Endothelial cell of hepatic sinusoid (primary cell): ENCODE measurements around the gene PLEKHO2.
"Not testable (repeated sequence)": the region's sequence is repeated elsewhere in the genome, so short reads cannot be mapped to it uniquely, and the experiment has no call there.

Experiments used
- in situ Hi-C: cut with HindIII; loops from 2 replicates; pipeline ENCODE4 v1.10.0; 2017; ENCODE audit warnings: low sequenced_read_pairs

Gene PLEKHO2, protein sequence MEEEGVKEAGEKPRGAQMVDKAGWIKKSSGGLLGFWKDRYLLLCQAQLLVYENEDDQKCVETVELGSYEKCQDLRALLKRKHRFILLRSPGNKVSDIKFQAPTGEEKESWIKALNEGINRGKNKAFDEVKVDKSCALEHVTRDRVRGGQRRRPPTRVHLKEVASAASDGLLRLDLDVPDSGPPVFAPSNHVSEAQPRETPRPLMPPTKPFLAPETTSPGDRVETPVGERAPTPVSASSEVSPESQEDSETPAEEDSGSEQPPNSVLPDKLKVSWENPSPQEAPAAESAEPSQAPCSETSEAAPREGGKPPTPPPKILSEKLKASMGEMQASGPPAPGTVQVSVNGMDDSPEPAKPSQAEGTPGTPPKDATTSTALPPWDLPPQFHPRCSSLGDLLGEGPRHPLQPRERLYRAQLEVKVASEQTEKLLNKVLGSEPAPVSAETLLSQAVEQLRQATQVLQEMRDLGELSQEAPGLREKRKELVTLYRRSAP

GRCh38 chr15:64841344-64842095 is at the start of gene PLEKHO2:
PLEKHO2 (plus strand) TSS chr15:64841915; CDS start chr15:64842017, 102 bp downstream.
- in situ Hi-C loops, result no loop called here

DNA sequence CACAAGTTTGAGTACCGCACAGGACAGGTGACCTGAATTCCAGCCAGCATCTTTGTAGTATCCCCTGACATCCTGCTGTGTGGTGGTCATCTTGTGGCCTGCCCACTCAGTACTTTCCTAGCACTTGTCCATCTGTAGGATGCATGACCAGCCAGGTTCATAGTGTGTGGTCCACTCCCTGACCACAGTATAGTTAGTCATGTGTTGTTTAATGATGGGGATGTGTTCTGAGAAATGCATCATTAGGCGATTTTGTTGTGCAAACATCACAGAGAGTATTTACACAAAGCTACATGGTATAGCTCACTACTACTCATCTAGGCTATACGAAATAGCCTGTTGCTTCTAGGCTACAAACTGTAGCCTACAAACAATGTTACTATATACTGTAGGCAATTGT is 49.4 kb upstream of the PLEKHO2 start:
- in situ Hi-C loops, result no loop called here

DNA sequence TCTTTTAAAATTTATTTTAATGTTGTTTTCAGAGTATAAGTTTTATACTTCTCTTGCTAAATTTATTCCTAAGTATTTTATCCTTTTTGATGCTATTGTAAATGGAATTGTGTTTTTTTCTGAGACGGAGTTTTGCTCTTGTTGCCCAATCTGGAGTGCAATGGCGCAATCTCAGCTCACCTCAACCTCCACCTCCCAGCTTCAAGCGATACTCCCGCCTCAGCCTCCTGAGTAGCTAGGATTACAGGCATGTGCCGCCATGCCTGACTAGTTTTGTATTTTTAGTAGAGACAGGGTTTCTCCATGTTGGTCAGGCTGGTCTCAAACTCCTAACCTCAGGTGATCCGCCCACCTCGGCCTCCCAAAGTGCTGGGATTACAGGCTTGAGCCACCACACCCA is 46.4 kb upstream of the PLEKHO2 start:
- in situ Hi-C loops, result not testable (repeated sequence)

GRCh38 chr15:64795921-64796320 is 45.8 kb upstream of the PLEKHO2 start:
- in situ Hi-C loops, result not testable (repeated sequence)

DNA sequence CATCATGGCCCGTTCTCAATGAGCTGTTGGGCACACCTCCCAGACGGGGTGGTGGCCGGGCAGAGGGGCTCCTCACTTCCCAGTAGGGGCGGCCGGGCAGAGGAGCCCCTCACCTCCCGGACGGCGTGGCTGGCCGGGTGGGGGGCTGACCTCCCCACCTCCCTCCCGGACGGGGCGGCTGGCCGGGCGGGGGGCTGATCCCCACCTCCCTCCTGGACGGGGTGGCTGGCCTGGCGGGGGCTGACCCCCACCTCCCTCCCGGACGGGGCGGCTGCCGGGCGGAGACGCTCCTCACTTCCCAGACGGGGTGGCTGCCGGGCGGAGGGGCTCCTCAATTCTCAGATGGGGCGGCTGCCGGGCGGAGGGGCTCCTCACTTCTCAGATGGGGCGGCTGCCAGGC is 42.8 kb upstream of the PLEKHO2 start:
- in situ Hi-C loops, result not testable (repeated sequence)

DNA sequence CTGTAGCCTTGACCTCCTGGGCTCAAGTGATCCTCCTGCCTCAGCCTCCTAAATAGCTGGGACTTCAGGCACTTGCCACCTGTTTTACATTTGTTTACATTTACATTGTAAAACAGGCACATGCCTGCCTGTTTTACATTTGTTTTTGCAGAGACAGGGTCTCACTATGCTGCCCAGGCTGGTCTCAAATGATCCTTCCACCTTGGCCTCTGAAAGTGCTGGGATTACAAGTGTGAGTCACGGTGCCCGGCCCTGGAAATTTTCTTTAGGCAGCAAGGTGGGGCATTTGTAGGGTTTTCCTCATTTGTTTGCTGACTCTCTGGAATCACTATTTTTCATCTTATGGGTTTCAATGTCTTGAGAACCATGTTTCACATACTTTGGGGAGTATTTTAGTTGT is 41.2 kb upstream of the PLEKHO2 start:
- in situ Hi-C loops, result loop anchor here (5.0 kb wide), 1 partner anchor 78 kb away; no protein-coding TSS in a partner anchor

GRCh38 chr15:64803526-64803925 is 38.2 kb upstream of the PLEKHO2 start:
- in situ Hi-C loops, result loop anchor here (5.0 kb wide), 1 partner anchor 81 kb away; no protein-coding TSS in a partner anchor

DNA sequence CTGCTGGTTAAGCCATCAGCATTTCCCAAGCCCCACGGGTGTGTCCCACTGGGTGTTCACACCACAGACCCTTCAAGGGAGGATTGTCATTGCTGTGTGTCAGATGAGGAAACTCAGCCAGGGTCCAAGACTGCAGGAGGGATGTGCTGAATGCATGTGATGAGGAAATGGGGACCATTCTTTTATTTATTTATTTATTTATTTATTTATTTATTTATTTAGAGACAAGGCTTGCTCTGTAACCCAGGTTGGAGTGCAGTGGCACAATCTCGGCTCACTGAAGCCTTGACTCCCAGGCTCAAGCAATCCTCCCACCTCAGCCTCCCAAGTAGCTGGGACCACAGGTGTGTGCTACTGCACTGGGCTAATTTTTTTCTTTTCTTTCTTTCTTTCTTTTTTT is 37.1 kb upstream of the PLEKHO2 start:
- in situ Hi-C loops, result loop anchor here (5.0 kb wide), 1 partner anchor 82 kb away; no protein-coding TSS in a partner anchor

GRCh38 chr15:64806509-64806908 is 35.2 kb upstream of the PLEKHO2 start:
- in situ Hi-C loops, result no loop called here

GRCh38 chr15:64807051-64807749 is 34.5 kb upstream of the PLEKHO2 start:
- in situ Hi-C loops, result no loop called here

DNA sequence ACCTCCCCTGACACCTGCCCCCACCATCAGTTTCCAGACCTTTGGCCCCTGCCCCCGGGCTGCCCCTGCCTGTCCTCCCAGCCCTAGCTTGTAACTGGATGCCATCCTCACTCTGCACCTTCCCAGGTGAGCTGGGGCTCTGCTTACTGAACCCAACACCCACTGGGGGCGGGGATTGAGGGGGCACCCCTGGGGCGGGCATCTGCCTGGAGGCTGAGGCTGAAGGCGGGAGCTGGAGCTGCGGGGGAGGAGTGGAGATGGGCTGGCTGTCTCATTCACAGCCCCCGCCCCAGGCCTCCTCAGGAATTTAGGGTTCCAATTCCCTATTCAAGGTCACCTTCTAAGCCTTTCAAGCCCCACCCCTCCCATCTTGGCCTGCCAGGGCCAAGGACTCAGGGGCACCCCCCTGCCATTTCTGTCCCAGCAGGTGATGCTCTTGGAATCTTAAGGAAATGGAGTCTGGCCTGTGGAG is 33.9 kb upstream of the PLEKHO2 start:
- in situ Hi-C loops, result no loop called here

DNA sequence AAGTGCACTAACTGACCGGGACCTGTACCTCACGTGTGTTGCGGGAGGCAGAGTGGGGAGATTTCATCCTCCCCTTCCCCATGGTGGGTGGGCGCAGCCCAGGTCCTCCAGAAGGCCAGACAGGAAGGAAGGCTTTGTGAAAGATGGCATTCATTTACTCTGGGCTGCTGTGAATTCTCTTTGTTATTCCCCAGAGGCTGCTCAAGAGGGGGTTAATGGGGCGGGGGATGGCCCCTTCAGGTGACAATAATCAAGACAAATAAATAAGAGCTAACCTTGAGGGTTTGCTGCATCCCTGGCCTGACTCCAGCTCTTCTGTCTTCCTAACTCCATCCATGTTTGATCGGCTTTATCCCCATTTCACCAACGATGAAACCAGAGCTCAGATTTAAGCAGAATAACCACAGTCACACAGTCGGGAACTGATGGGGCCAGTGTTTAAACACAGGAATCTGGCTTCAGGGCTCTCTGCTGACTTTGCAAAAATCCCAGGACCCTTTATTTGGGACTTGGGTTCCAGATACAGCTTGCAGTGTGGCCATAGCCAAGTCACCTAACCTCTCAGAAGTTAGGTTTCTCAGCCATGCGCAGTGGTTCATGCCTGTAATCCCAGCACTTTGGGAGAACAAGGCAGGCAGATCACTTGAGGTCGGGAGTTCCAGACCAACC is 32.8 kb upstream of the PLEKHO2 start:
- in situ Hi-C loops, result no loop called here

GRCh38 chr15:64809649-64810496 is 31.8 kb upstream of the PLEKHO2 start:
- in situ Hi-C loops, result no loop called here

- in situ Hi-C loops, result no loop called here
Measured at GRCh38 chr15:64810497-64811326, 31.0 kb upstream of the PLEKHO2 start.

GRCh38 chr15:64813075-64813474 is 28.6 kb upstream of the PLEKHO2 start:
- in situ Hi-C loops, result no loop called here

- in situ Hi-C loops, result not testable (repeated sequence)
Measured at GRCh38 chr15:64814283-64814682, 27.4 kb upstream of the PLEKHO2 start.

DNA sequence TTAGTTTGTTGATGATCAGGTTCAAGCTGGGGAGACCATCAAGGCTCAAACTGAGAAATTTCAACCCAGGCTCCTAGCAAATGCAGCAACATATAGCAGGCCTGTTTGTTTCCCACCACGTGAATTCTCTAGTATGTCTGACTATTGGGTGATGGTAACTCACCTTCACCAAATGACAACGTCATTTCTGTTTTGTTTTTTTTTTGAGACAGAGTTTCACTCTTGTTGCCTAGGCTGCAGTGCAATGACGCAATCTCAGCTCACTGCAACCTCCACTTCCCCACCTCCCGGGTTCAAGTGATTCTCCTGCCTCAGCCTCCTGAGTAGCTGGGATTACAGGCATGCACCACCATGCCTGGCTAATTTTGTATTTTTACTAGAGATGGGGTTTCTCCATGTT is 26.8 kb upstream of the PLEKHO2 start:
- in situ Hi-C loops, result not testable (repeated sequence)

DNA sequence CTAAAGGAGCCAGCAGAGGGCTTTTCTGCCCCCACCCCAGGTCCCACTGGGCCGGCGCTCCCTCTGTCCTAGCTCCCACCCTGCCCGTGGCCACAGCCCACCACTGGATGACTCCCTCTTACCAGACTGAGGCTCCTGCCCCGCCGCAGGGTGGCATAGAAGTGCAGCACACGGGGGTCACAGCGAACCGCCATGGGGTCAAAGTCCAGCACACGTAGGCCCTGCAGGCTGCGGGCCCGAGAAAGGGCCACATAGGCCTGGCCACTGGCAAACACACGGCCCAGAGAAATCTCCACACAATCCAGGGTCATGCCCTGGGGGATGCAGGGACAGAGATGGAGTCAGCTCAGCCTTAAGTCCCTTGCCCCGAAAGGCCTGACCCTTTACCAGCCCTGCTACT is 25.3 kb upstream of the PLEKHO2 start:
- in situ Hi-C loops, result no loop called here
